Measurements from ENCODE around the gene EVA1A. TPM values are rescaled to one million over a fixed set of nuclear protein-coding genes. Genes with fewer than 3 reads are reported as not detected.
A peak's percentile ranks its signal among the peaks of the same experiment; 100 is the strongest.

Gene EVA1A
- total and polyA plus RNA-seq, 2 experiments from 2014 or later: 0.51 to 0.57 TPM

GRCh38 chr2:75549401-75550253 is 11.1 kb downstream of the EVA1A start:
- H3K4me1 ChIP-seq (ENCODE audit: low read depth): no peaks in the 10 kb centered on the region
- H3K27me3 ChIP-seq: no peaks in the 10 kb centered on the region
- no peak for DNase-seq (ENCODE audit: low read depth in 1 of 2, low spot score in 1 of 2)
- no peaks in the 10 kb centered on the region for H3K9me3 ChIP-seq (ENCODE audit: low read depth)
- H3K27ac ChIP-seq: no peak overlapping the region
- no peak overlapping the region for H3K4me3 ChIP-seq
- no peaks in the 10 kb centered on the region for H3K36me3 ChIP-seq
- no peak for TF ChIP-seq CTCF (IDR thresholded peaks at IDR 0.05; ENCODE audit: low read depth, low read length)

DNA sequence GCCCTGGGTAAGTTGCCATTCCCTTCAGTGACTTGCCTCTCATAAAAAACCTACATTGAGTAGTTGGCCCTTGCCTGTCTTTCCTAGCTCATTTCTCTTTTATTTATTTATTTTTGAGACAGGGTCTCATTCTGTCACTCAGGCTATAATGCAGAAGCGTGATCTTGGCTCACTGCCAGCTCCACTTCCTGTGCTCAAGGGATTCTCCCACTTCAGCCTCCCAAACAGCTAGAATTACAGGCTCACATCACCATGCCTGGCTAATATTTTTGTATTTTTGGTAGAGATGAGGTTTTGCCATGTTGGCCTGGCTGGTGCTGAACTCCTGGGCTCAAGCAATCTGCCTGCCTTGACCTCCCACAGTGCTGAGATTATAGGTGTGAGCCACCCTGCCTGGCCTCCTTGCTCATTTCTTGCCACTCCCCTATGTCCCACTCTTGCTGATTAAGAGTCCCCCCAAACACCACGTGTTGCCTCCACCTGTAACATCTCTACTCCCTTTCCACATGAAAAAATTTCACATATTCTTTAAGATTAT is 12.6 kb downstream of the EVA1A start:
- no peak for DNase-seq (ENCODE audit: low read depth in 1 of 2, low spot score in 1 of 2)
- Histone ChIP-seq H3K27ac (no peak overlapping the region), H3K4me1 (ENCODE audit: low read depth) (no peaks in the 10 kb centered on the region), H3K9me3 (ENCODE audit: low read depth) (no peaks in the 10 kb centered on the region), H3K36me3 (no peaks in the 10 kb centered on the region), H3K4me3 (no peak overlapping the region), H3K27me3 (no peaks in the 10 kb centered on the region)
- no peak for TF ChIP-seq CTCF (IDR thresholded peaks at IDR 0.05; ENCODE audit: low read depth, low read length)

DNA sequence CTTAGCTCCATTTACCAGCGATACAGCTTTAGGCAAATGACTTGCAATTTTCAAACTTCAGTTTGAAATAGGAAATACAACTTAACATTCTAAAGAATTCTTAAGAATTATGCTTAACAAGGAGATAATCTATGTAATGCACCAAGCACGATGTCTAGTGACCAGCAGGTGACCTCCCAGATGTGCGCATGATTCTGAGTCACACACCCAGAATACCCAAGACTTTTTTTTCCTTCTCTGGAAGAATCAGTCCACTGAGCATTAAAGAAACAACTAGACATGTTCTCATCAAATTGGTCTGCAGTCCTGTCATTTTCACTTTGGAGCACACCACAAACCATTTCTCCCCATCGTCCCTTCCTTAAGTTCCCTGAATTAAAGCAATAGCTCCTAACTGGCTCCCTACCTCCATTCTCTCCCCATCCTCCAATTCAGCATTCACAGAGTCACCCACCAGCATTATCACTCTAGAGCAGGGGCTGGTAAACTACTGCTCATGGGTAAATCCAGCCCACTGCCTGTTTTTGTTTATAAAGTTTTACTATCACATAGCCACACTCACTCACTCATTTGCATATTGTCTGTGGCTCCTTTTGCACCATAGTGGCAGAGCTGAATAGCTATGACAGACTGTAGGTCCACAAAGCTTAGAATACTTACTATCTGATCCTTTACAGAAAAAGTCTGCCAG is 13.2 kb downstream of the EVA1A start:
- no peaks in the 10 kb centered on the region for H3K4me1 ChIP-seq (ENCODE audit: low read depth)
- no peak overlapping the region for H3K4me3 ChIP-seq
- no peaks in the 10 kb centered on the region for H3K9me3 ChIP-seq (ENCODE audit: low read depth)
- no peaks in the 10 kb centered on the region for H3K27me3 ChIP-seq
- no peak overlapping the region for H3K27ac ChIP-seq
- DNase-seq (ENCODE audit: low read depth in 1 of 2, low spot score in 1 of 2): peak in 1 of 2 donors; percentile 49
- no peaks in the 10 kb centered on the region for H3K36me3 ChIP-seq
- TF ChIP-seq CTCF (IDR thresholded peaks at IDR 0.05; ENCODE audit: low read depth, low read length): no peak

GRCh38 chr2:75545922-75546321 is 14.8 kb downstream of the EVA1A start:
- DNase-seq (ENCODE audit: low read depth in 1 of 2, low spot score in 1 of 2): no peak
- no peak for TF ChIP-seq CTCF (IDR thresholded peaks at IDR 0.05; ENCODE audit: low read depth, low read length)
- Histone ChIP-seq H3K27ac (no peak overlapping the region), H3K4me3 (no peak overlapping the region), H3K4me1 (ENCODE audit: low read depth) (no peaks in the 10 kb centered on the region), H3K36me3 (no peaks in the 10 kb centered on the region), H3K9me3 (ENCODE audit: low read depth) (no peaks in the 10 kb centered on the region), H3K27me3 (no peaks in the 10 kb centered on the region)

- Histone ChIP-seq H3K36me3 (no peaks in the 10 kb centered on the region), H3K4me1 (ENCODE audit: low read depth) (no peaks in the 10 kb centered on the region), H3K27me3 (no peaks in the 10 kb centered on the region), H3K9me3 (ENCODE audit: low read depth) (no peaks in the 10 kb centered on the region), H3K27ac (no peak overlapping the region), H3K4me3 (no peak overlapping the region)
- DNase-seq (ENCODE audit: low read depth in 1 of 2, low spot score in 1 of 2): no peak
- no peak for TF ChIP-seq CTCF (IDR thresholded peaks at IDR 0.05; ENCODE audit: low read depth, low read length)
These were observed 15.4 kb downstream of the EVA1A start for GRCh38 chr2:75545387-75545786.

All from cardiac muscle cell (in vitro differentiated cells and primary cell).